Ovary (tissue), 3 donors: ENCODE measurements around the gene DFFA.

Experiments
- CTCF ChIP-seq, 3 donors: fragments of 450-650 bp in 2 of 3; fragments of 200-600 bp in 1 of 3; IDR thresholded peaks; one replicate each; pipeline versions ENCODE4 v1.5.1 to v1.8.0; 2016 to 2022; ENCODE audit warnings: antibody characterized with exemption in 3 of 3, mild to moderate bottlenecking in 1 of 3
- POLR2A ChIP-seq: fragments of 450-650 bp; IDR thresholded peaks from one replicate; pipeline ENCODE4 v1.6.1; 2017; ENCODE audit warnings: antibody characterized with exemption, mild to moderate bottlenecking, moderate library complexity
- donor health status: DM: no; HTN: no; CAD: no.

- TF ChIP-seq CTCF (IDR thresholded peaks at IDR 0.05) (no peak), POLR2A (no peak)
Measured at GRCh38 chr1:10421637-10422036, 50.7 kb downstream of the DFFA start.
